K562 (cell line): ENCODE measurements around the gene PDE11A. TPM values are rescaled to one million over a fixed set of nuclear protein-coding genes. Genes with fewer than 3 reads are reported as not detected.

Experiments used
- ATF6 ChIP-seq: sonication (generic); formaldehyde crosslinking; IDR thresholded peaks from 2 replicates; pipeline ENCODE4 v1.4.0; 2020; ENCODE audit warnings: mild to moderate bottlenecking, missing genetic modification reagents
- CHD2 ChIP-seq: IDR thresholded peaks from 2 replicates; pipeline ENCODE4 v1.6.1; 2011; ENCODE audit warnings: low read depth, low read length
- CREM ChIP-seq: IDR thresholded peaks from 2 replicates; pipeline ENCODE4 v1.6.1; 2014; ENCODE audit warnings: antibody characterized with exemption, low read depth
- EGR1 ChIP-seq: fragments of 450-650 bp; conservative IDR thresholded peaks from 2 replicates; pipeline ENCODE4 v1.6.1; 2017; ENCODE audit warnings: mild to moderate bottlenecking
- FOXA3 ChIP-seq, 2 experiments: fragments of 450-650 bp in 1 of 2; sonication (generic) in 1 of 2; formaldehyde crosslinking; IDR thresholded peaks in 1 of 2; conservative IDR thresholded peaks in 1 of 2; 2 replicates each; pipeline versions ENCODE4 v1.4.0 to v1.8.0; 2020 to 2022; ENCODE audit warnings: mild to moderate bottlenecking in 2 of 2, missing genetic modification reagents in 1 of 2
- FOXK2 ChIP-seq, 2 experiments: fragments of 450-650 bp; IDR thresholded peaks in 1 of 2; conservative IDR thresholded peaks in 1 of 2; 2 replicates each; pipeline ENCODE4 v1.6.1; 2016; ENCODE audit warnings: low read depth in 2 of 2, mild to moderate bottlenecking in 1 of 2
- FOXP4 ChIP-seq: sonication (generic); formaldehyde crosslinking; IDR thresholded peaks from 2 replicates; pipeline ENCODE4 v1.8.0; 2022; ENCODE audit warnings: mild to moderate bottlenecking, missing genetic modification reagents, borderline replicate concordance
- GTF2F1 ChIP-seq: IDR thresholded peaks from 2 replicates; pipeline ENCODE4 v1.6.1; 2011; ENCODE audit warnings: low read depth, low read length, improper control_type of control experiment
- HNRNPK ChIP-seq: fragments of 200-400 bp; formaldehyde crosslinking; IDR thresholded peaks from one replicate; pipeline ENCODE4 v1.6.1; 2018; ENCODE audit warnings: mild to moderate bottlenecking, low read depth, low read length; ENCODE audit not compliant: poor library complexity, severe bottlenecking
- MED1 ChIP-seq: sonication (generic); formaldehyde crosslinking; IDR thresholded peaks from 2 replicates; pipeline ENCODE4 v1.8.1; 2023; ENCODE audit warnings: missing genetic modification reagents, borderline replicate concordance
- MTA1 ChIP-seq: fragments of 450-650 bp; IDR thresholded peaks from 2 replicates; pipeline ENCODE4 v1.6.1; 2017; ENCODE audit warnings: borderline replicate concordance
- NCOA1 ChIP-seq: fragments of 450-650 bp; IDR thresholded peaks from 2 replicates; pipeline ENCODE4 v1.6.1; 2016; ENCODE audit warnings: low read depth
- PHF21A ChIP-seq: fragments of 450-650 bp; IDR thresholded peaks from 2 replicates; pipeline ENCODE4 v1.6.1; 2017; ENCODE audit warnings: low read depth, borderline replicate concordance
- STAG1 ChIP-seq: sonication (generic); formaldehyde crosslinking; IDR thresholded peaks from 2 replicates; pipeline ENCODE4 v1.5.0; 2020; ENCODE audit warnings: missing genetic modification reagents, borderline replicate concordance
- ZBTB17 ChIP-seq: fragments of 450-650 bp; formaldehyde crosslinking; IDR thresholded peaks from 2 replicates; pipeline ENCODE4 v1.4.0; 2020; ENCODE audit warnings: mild to moderate bottlenecking
- ZFP91 ChIP-seq: sonication (generic); formaldehyde crosslinking; IDR thresholded peaks from 2 replicates; pipeline ENCODE4 v1.8.0; 2022; ENCODE audit warnings: mild to moderate bottlenecking, missing genetic modification reagents
- ZNF134 ChIP-seq: fragments of 250-450 bp; sonication (Bioruptor Pico); conservative IDR thresholded peaks from 2 replicates; pipeline ENCODE4 v1.4.0; 2020
- ZNF3 ChIP-seq: fragments of 250-450 bp; sonication (Bioruptor Pico); IDR thresholded peaks from 2 replicates; pipeline ENCODE4 v1.5.0; 2021; ENCODE audit warnings: mild to moderate bottlenecking, moderate library complexity
- ZNF695 ChIP-seq: fragments of 450-650 bp; formaldehyde crosslinking; IDR thresholded peaks from 2 replicates; pipeline ENCODE4 v1.4.0; 2020; ENCODE audit warnings: mild to moderate bottlenecking, moderate library complexity
- ZNF76 ChIP-seq: fragments of 250-450 bp; sonication (Bioruptor Pico); IDR thresholded peaks from 2 replicates; pipeline ENCODE4 v1.4.0; 2020; ENCODE audit warnings: mild to moderate bottlenecking, moderate library complexity, borderline replicate concordance
- ZNF780A ChIP-seq: fragments of 250-450 bp; sonication (Bioruptor Pico); IDR thresholded peaks from 2 replicates; pipeline ENCODE4 v1.5.0; 2021; ENCODE audit warnings: mild to moderate bottlenecking
- polyA plus RNA-seq, 8 experiments: library from polyadenylated mRNA; depleted of rRNA in 4 of 8; stranded (reverse) in 5 of 8; unstranded in 3 of 8; fragments of >200 nt; fragmentation: Nextera tagmentation in 2 of 8; fragmentation: Illumina TruSeq in 1 of 8; extraction: Ambion mirVana in 2 of 8; extraction: Trizol in 1 of 8; gene quantifications; 2 replicates each; pipeline versions ENCODE4 v1.2.1 to v1.2.3, GENCODE V29; 2011 to 2014; ENCODE audit warnings: inconsistent platforms in 1 of 8, missing spikeins in 1 of 8
- total RNA-seq, 7 experiments: library from RNA; depleted of rRNA in 6 of 7; stranded (reverse); fragments of >200 nt in 6 of 7; fragmentation: Illumina TruSeq in 2 of 7; extraction: Trizol in 2 of 7; gene quantifications; 2 replicates each; pipeline versions ENCODE4 v1.2.1 to v1.2.3, GENCODE V29; 2011 to 2021; ENCODE audit warnings: low replicate concordance in 1 of 7
- TF ChIP-seq, protein P1 (sequence below): fragments of 250-450 bp; sonication (Bioruptor Pico); IDR thresholded peaks from 2 replicates; pipeline ENCODE4 v1.4.0; 2020; ENCODE audit warnings: mild to moderate bottlenecking, moderate library complexity

The PDE11A gene
- total and polyA plus RNA-seq, 9 of the 15 experiments (the other 6 are each of a cell fraction or from before 2014, with no cell fraction given) = 3.2 to 22.1 (median 5.7) TPM

- no peak for TF ChIP-seq ATF6 (CRISPR knock-in tag)
- TF ChIP-seq CREM = peak; percentile 39; the same call in 1 of the 2 replicates
- TF ChIP-seq STAG1 = no peak; the same call in 1 of the 2 replicates
- no peak for TF ChIP-seq CHD2
- TF ChIP-seq FOXP4 (CRISPR knock-in tag) = no peak
- TF ChIP-seq FOXA3 (CRISPR knock-in tag; conservative IDR thresholded peaks at IDR 0.05 in 1 of 2, IDR thresholded peaks at IDR 0.05 in 1 of 2) = no peak
- TF ChIP-seq ZNF134 (CRISPR knock-in tag) = no peak
- no peak for TF ChIP-seq MTA1
- no peak for TF ChIP-seq ZNF695 (CRISPR knock-in tag)
- TF ChIP-seq PHF21A = no peak
- TF ChIP-seq ZBTB17 (CRISPR knock-in tag) = peak; percentile 84
- TF ChIP-seq EGR1 = no peak
- TF ChIP-seq GTF2F1 = no peak
- no peak for TF ChIP-seq HNRNPK
- TF ChIP-seq ZFP91 = no peak
- no peak for TF ChIP-seq NCOA1
- TF ChIP-seq, protein P1, sequence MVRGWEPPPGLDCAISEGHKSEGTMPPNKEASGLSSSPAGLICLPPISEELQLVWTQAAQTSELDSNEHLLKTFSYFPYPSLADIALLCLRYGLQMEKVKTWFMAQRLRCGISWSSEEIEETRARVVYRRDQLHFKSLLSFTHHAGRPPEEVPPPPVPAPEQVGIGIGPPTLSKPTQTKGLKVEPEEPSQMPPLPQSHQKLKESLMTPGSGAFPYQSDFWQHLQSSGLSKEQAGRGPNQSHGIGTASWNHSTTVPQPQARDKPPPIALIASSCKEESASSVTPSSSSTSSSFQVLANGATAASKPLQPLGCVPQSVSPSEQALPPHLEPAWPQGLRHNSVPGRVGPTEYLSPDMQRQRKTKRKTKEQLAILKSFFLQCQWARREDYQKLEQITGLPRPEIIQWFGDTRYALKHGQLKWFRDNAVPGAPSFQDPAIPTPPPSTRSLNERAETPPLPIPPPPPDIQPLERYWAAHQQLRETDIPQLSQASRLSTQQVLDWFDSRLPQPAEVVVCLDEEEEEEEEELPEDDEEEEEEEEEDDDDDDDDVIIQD = no peak
- TF ChIP-seq ZNF3 = no peak
- no peak for TF ChIP-seq ZNF780A (CRISPR knock-in tag)
- no peak for TF ChIP-seq ZNF76 (CRISPR knock-in tag)
- no peak for TF ChIP-seq FOXK2 (conservative IDR thresholded peaks at IDR 0.05 in 1 of 2, IDR thresholded peaks at IDR 0.05 in 1 of 2; ENCODE audit: low read depth in 2 of 2)
- TF ChIP-seq MED1 (CRISPR knock-in tag) = no peak
Observed at GRCh38 chr2:177763531-177764265, 308.9 kb downstream of the PDE11A start (continued).
